GM03348 (cell line): Measurements from ENCODE around the gene ITFG2.
"Not testable (repeated sequence)": the region's sequence is repeated elsewhere in the genome, so short reads cannot be mapped to it uniquely, and the experiment has no call there.

Experiments used
- DNase-seq: peaks from one replicate; pipeline ENCODE4 v3.0.0; 2012; ENCODE audit warnings: low spot score

The ITFG2 gene

GRCh38 chr12:2812290-2813213 is at the start of gene ITFG2:
ITFG2 (plus strand) TSS chr12:2812668; CDS start chr12:2812761, 93 bp downstream.
- peak; percentile 97 for DNase-seq

- DNase-seq = no peak
Measured at GRCh38 chr12:2764398-2764797, 48.1 kb upstream of the ITFG2 start.

GRCh38 chr12:2765052-2765451 is 47.4 kb upstream of the ITFG2 start:
- no peak for DNase-seq

GRCh38 chr12:2765608-2766007 is 46.9 kb upstream of the ITFG2 start:
- no peak for DNase-seq

GRCh38 chr12:2768224-2768961 is 44.1 kb upstream of the ITFG2 start:
- no peak for DNase-seq

GRCh38 chr12:2769866-2770533 is 42.5 kb upstream of the ITFG2 start:
- DNase-seq = no peak

- DNase-seq = not testable (repeated sequence)
Measured at GRCh38 chr12:2770544-2770943, 41.9 kb upstream of the ITFG2 start.

GRCh38 chr12:2772370-2772769 is 40.1 kb upstream of the ITFG2 start:
- DNase-seq = no peak

- no peak for DNase-seq
Measured at GRCh38 chr12:2773199-2773875, 39.1 kb upstream of the ITFG2 start.

GRCh38 chr12:2775431-2775830 is 37.0 kb upstream of the ITFG2 start:
- DNase-seq = no peak

GRCh38 chr12:2776129-2776806 is 36.2 kb upstream of the ITFG2 start:
- DNase-seq = no peak

GRCh38 chr12:2779281-2779680 is 33.2 kb upstream of the ITFG2 start:
- no peak for DNase-seq

- peak; percentile 83 for DNase-seq
Measured at GRCh38 chr12:2783936-2784600, 28.4 kb upstream of the ITFG2 start.

GRCh38 chr12:2785017-2785416 is 27.5 kb upstream of the ITFG2 start:
- no peak for DNase-seq

- no peak for DNase-seq
Measured at GRCh38 chr12:2791089-2791488, 21.4 kb upstream of the ITFG2 start.

- DNase-seq = no peak
Measured at GRCh38 chr12:2792671-2793500, 19.6 kb upstream of the ITFG2 start.

GRCh38 chr12:2793561-2793960 is 18.9 kb upstream of the ITFG2 start:
- DNase-seq = no peak

- peak; percentile 81 for DNase-seq
Measured at GRCh38 chr12:2794191-2794735, 18.2 kb upstream of the ITFG2 start.

- DNase-seq = peak; percentile 97
Measured at GRCh38 chr12:2794736-2795289, 17.7 kb upstream of the ITFG2 start, which contains the start of gene FKBP4. FKBP4 (plus strand) TSS chr12:2794970; CDS start chr12:2795140, 170 bp downstream.
